Activated T-helper 2 cell treated with anti-CD3 and anti-CD28 coated beads, Interferon-gamma antibody, Interleukin-2, Interleukin-4, amounts not matched to agents 10 μg/mL and 5 μg/mL and 100 μg/mL, durations not matched to agents 14 hours and 24 hours and 36 hours (primary cell): ENCODE results near the gene AMN1. TPM values are rescaled to one million over a fixed set of nuclear protein-coding genes. Genes with fewer than 3 reads are reported as not detected.
"Not testable (repeated sequence)": the region's sequence is repeated elsewhere in the genome, so short reads cannot be mapped to it uniquely, and the experiment has no call there.

Experiments used
- DNase-seq: peaks from one replicate; pipeline ENCODE4 v3.0.0; 2021; ENCODE audit warnings: low spot score
- H3K27ac Mint-ChIP-seq: one replicate; pipeline ENCODE4 v1.8.0; 2021; ENCODE audit warnings: mixed read lengths
- H3K27me3 Mint-ChIP-seq: one replicate; pipeline ENCODE4 v1.8.0; 2021; ENCODE audit warnings: low read depth, mixed read lengths
- H3K36me3 Mint-ChIP-seq: one replicate; pipeline ENCODE4 v1.8.0; 2021; ENCODE audit warnings: low read depth, mixed read lengths
- H3K4me1 Mint-ChIP-seq: one replicate; pipeline ENCODE4 v1.8.0; 2021; ENCODE audit warnings: low read depth, mixed read lengths
- H3K4me3 Mint-ChIP-seq: one replicate; pipeline ENCODE4 v1.8.0; 2021; ENCODE audit warnings: low read depth, mild to moderate bottlenecking, moderate library complexity, mixed read lengths
- H3K9me3 Mint-ChIP-seq: one replicate; pipeline ENCODE4 v1.8.0; 2021; ENCODE audit warnings: mixed read lengths
- intact Hi-C: fragments of 100-400 bp; cut with micrococcal nuclease; formaldehyde crosslinking; loops from one replicate; pipeline ENCODE4 v1.15.1; 2023
- total RNA-seq: library from RNA; stranded (reverse); gene quantifications from 2 replicates; pipeline ENCODE4 v1.2.3, GENCODE V29; 2022

Gene AMN1
- total RNA-seq, 1 donor from 2014 or later, result 2.8 TPM

DNA sequence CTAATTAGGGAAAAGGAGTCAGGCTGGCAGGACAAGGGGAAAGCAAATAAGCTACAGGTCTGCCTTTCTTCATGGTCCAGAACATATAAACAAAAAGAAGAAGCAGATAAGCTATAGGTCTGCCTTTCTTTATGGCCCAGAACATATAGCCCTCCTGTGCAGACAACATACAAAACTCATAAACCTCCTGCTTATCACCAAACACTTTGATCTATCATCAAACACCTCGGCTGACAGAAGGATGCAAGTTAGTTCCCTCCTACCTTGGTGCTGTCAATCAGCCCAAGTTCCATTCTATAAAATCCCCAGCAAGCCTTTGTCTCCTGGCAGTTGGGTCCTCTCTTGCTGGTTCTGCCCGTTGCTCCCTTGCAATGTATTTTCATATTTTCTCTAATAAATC, 23.2 kb downstream of the AMN1 start:
- H3K27ac Mint-ChIP-seq, result no peak overlapping the region
- intact Hi-C loops, result no loop called here

GRCh38 chr12:31702047-31702446, 26.8 kb downstream of the AMN1 start:
- Mint-ChIP-seq H3K27ac (no peak overlapping the region), H3K9me3 (peaks cover 4% of the 10 kb centered on the region), H3K27me3 (no peaks in the 10 kb centered on the region), H3K4me3 (no peak overlapping the region), H3K4me1 (no peaks in the 10 kb centered on the region), H3K36me3 (peaks cover 15% of the 10 kb centered on the region)
- intact Hi-C loops, result no loop called here
- DNase-seq, result no peak

More for the DNA sequence above, 23.2 kb downstream of the AMN1 start:
- Mint-ChIP-seq H3K4me1 (no peaks in the 10 kb centered on the region), H3K36me3 (peaks cover 29% of the 10 kb centered on the region), H3K9me3 (peaks cover 29% of the 10 kb centered on the region), H3K27me3 (no peaks in the 10 kb centered on the region), H3K4me3 (no peak overlapping the region)
- no peak for DNase-seq

DNA sequence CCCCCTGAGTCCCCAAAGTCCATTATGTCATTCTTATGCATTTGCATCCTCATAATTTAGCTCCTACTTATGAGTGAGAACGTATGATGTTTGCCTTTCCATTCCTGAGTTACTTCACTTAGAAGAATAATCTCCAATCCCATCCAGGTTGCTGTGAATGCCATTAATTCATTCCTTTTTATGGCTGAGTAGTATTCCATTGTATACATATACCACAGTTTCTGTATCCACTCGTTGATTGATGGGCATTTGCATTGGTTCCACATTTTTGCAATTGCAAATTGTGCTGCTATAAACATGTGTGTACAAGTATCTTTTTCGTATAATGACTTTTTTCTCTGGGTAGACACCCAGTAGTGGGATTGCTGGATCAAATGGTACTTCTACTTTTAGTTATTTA, 38.9 kb downstream of the AMN1 start:
- not testable (repeated sequence) for H3K9me3 Mint-ChIP-seq, DNase-seq, H3K27me3 Mint-ChIP-seq, H3K27ac Mint-ChIP-seq, H3K4me1 Mint-ChIP-seq, H3K4me3 Mint-ChIP-seq
- H3K36me3 Mint-ChIP-seq, result peaks cover 16% of the 10 kb centered on the region
- intact Hi-C loops, result loop anchor here (5.0 kb wide), 1 partner anchor 57 kb away; no protein-coding TSS in a partner anchor

DNA sequence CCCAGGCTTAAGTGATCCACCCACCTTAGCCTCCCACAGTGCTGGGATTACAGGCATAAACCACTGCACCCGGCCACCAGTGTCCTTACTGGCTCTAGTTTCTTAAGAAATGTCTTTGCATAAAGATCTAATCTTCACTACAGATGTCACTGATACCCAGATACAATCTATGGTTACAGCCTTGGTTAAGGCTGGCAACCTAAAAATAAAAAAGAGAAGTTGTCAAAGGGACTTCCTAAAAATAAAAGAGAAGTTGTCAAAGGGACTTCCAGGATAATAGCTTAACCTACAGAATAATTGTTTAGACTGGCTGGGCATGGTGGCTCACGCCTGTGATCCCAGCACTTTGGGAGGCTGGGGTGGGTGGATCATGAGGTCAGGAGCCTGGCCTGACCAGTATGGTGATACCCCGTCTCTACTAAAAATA, 41.7 kb downstream of the AMN1 start:
- H3K36me3 Mint-ChIP-seq, result peaks cover 27% of the 10 kb centered on the region
- intact Hi-C loops, result loop anchor here (5.0 kb wide), 1 partner anchor 60 kb away; no protein-coding TSS in a partner anchor
- H3K27ac Mint-ChIP-seq, result no peak overlapping the region
- no peak overlapping the region for H3K4me3 Mint-ChIP-seq
- no peaks in the 10 kb centered on the region for H3K27me3 Mint-ChIP-seq
- peaks cover 17% of the 10 kb centered on the region for H3K9me3 Mint-ChIP-seq
- no peak for DNase-seq
- peaks cover 6% of the 10 kb centered on the region for H3K4me1 Mint-ChIP-seq

DNA sequence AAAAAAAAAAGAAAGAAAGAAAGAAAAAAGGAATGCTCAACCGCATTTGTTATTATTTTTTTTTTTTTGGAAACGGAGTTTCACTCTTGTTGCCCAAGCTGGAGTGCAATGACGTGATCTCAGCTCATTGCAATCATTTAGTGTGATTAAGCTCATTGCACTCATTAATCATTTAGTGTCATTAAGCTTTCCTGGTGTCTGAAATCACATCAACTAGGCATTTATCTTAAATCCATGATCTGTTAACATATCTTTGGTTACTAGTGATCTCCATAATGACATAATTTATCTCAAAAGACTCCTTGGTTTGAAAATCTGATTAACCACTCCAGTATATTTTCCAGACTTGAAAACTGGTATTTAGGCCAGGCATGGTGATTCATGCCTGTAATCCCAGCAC, 43.0 kb downstream of the AMN1 start:
- Mint-ChIP-seq H3K9me3 (peaks cover 18% of the 10 kb centered on the region), H3K27ac (no peak overlapping the region), H3K27me3 (no peaks in the 10 kb centered on the region), H3K4me1 (peaks cover 6% of the 10 kb centered on the region), H3K4me3 (no peak overlapping the region), H3K36me3 (peaks cover 28% of the 10 kb centered on the region)
- intact Hi-C loops, result loop anchor here (5.0 kb wide), 1 partner anchor 62 kb away; no protein-coding TSS in a partner anchor
- no peak for DNase-seq

- Mint-ChIP-seq H3K36me3 (peaks cover 19% of the 10 kb centered on the region), H3K27ac (no peak overlapping the region), H3K4me1 (peaks cover 5% of the 10 kb centered on the region), H3K4me3 (no peak overlapping the region), H3K27me3 (no peaks in the 10 kb centered on the region), H3K9me3 (peaks cover 12% of the 10 kb centered on the region)
- peak; percentile 46 for DNase-seq
- intact Hi-C loops, result loop anchor here (2.0 to 5.0 kb wide), 4 partner anchors 214 to 630 kb away; partner anchors contain the start of gene RESF1
Observed at GRCh38 chr12:31682136-31682962, 46.5 kb downstream of the AMN1 start.

DNA sequence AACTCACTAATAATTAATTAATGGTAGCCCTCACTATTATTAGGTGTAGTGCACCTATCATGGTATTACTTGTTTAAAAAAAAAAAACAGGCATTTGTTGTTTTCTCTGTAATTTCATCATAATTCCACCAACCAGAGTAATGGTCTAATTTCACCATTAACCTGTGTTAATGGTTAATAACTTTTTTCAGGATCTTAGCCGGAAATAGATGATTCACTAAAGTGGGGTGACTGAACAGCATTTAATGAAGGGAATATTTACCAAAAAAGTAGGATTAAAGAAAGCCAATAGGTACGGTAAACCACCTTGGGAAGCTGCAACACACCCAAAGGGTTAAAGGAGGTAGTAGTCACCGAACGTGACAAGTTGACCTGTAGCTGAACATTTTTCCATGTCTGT, 56.3 kb downstream of the AMN1 start:
- intact Hi-C loops, result no loop called here
- H3K36me3 Mint-ChIP-seq, result peaks cover 3% of the 10 kb centered on the region
- DNase-seq, result no peak
- H3K27me3 Mint-ChIP-seq, result no peaks in the 10 kb centered on the region
- no peak overlapping the region for H3K27ac Mint-ChIP-seq
- peaks cover 9% of the 10 kb centered on the region for H3K9me3 Mint-ChIP-seq
- no peak overlapping the region for H3K4me3 Mint-ChIP-seq
- H3K4me1 Mint-ChIP-seq, result no peaks in the 10 kb centered on the region

DNA sequence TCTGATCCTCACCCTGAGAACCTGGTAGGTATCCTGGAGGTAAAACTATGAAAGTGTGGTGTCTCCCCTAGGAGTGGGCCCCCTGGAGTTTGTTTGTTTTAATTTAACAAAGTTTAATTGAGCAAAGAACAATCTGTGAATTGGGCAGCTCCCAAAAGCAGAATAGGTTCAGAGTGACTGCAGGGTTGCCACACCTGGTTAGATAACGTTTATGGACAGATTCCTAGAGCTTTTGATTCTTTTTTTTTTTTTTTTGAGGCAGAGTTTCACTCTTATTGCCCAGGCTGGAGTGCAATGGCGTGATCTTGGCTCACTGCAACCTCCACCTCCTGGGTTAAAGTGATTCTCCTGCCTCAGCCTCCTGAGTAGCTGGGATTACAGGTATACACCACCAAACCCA, 59.2 kb downstream of the AMN1 start:
- H3K4me3 Mint-ChIP-seq, H3K36me3 Mint-ChIP-seq, H3K27me3 Mint-ChIP-seq, H3K27ac Mint-ChIP-seq, DNase-seq, H3K4me1 Mint-ChIP-seq, intact Hi-C loops: not testable (repeated sequence)
- peaks cover 16% of the 10 kb centered on the region for H3K9me3 Mint-ChIP-seq

DNA sequence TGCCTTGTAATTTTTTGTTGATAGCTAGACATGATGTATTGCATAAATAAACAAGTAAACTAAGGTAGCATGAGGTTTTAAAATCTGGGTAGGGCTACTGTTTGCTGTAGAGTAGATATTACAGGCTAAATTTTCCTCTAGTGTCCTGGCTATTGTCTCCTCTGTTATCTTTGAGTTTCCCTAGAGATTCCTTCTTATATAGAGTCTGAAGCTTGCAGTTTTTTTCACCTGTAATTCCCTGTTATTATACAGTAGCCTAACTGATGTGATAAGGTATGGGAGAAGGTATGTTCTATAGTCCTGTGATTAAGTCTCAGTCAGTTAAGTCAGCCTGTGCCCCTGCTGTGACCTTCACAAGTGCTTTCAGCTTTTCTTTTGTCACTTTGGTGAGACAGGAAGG, 59.8 kb downstream of the AMN1 start:
- H3K4me3 Mint-ChIP-seq, result no peak overlapping the region
- no peak overlapping the region for H3K27ac Mint-ChIP-seq
- intact Hi-C loops, result no loop called here
- no peaks in the 10 kb centered on the region for H3K27me3 Mint-ChIP-seq
- no peaks in the 10 kb centered on the region for H3K4me1 Mint-ChIP-seq
- DNase-seq, result no peak
- H3K9me3 Mint-ChIP-seq, result peaks cover 16% of the 10 kb centered on the region
- H3K36me3 Mint-ChIP-seq, result peaks cover 3% of the 10 kb centered on the region

DNA sequence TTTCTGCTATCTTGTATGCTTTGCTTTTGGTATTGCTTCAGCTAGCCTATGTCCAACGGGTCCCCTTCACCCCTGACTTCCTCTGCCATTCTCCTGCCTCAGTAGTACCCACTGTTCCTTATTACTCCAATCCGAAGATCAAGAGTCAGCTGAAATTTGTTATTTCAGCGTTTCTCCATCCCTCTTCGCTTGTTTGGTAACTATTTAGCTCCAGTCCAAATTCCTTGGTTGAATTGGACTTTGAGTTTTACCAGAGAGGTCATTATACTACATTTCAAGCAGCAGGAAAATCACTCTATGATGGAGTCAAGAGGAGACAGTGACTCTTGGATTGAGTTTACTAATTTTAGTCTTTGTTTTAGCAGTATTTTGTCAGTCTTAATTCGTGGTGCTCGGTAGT, 64.8 kb downstream of the AMN1 start:
- H3K4me1 Mint-ChIP-seq, result no peaks in the 10 kb centered on the region
- intact Hi-C loops, result no loop called here
- H3K4me3 Mint-ChIP-seq, result no peak overlapping the region
- H3K36me3 Mint-ChIP-seq, result peaks cover 3% of the 10 kb centered on the region
- no peaks in the 10 kb centered on the region for H3K27me3 Mint-ChIP-seq
- no peak overlapping the region for H3K27ac Mint-ChIP-seq
- peaks cover 12% of the 10 kb centered on the region for H3K9me3 Mint-ChIP-seq
- no peak for DNase-seq

DNA sequence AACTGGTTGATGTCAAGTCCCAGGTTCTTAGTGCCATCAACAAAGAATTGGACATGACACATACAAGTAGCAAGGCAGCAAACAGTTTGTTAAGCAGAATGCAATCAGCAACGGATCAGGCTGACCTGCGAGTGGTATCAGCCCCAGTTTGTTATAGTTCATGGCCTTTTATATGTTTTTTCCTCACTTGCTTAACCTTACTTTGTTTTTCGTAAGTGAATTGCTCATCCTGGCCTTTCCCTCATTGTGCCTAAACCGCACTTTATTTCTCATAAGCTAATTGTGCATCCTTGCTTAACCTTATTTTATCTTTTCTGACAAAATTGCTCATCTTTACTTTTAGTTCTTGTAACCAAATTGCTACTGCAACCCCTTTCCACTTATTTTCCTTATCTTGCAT, 65.2 kb downstream of the AMN1 start:
- no peak overlapping the region for H3K27ac Mint-ChIP-seq
- peaks cover 1% of the 10 kb centered on the region for H3K4me1 Mint-ChIP-seq
- intact Hi-C loops, result no loop called here
- no peaks in the 10 kb centered on the region for H3K36me3 Mint-ChIP-seq
- H3K27me3 Mint-ChIP-seq, result no peaks in the 10 kb centered on the region
- no peak for DNase-seq
- H3K9me3 Mint-ChIP-seq, result peaks cover 7% of the 10 kb centered on the region
- H3K4me3 Mint-ChIP-seq, result no peak overlapping the region

DNA sequence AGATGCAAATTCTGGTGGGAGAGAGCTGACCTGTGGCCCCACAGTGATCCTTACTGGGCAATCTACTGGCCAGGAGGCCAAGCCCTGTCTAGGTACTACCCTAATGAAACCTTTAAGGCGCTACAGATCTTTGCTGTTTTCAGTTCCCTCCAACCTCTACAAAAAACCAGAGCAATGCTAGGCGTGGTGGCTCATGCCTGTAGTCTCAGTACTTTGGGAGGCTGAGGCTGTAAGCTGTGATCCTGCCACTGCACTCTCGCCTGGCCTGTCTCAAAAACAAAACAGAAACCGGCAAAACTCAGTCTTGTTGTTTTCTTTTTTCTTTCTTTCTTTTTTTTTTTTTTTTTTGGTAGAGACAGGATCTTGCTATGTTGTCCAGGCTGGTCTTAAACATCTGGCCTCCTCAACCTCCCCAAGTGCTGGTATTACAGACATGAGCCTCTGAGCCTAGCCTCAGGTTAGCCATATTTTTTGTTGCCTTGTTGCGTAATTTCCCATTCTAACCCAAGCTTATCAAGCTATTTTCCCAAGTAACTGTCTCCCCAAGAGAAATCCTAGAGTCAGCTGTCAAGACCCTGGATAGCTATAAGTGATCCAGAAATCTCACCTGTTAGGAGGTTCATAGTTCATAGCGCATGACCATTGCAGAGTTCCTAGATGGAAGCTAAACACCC, 66.5 kb downstream of the AMN1 start:
- Mint-ChIP-seq H3K27me3 (no peaks in the 10 kb centered on the region), H3K4me1 (peaks cover 5% of the 10 kb centered on the region), H3K4me3 (no peak overlapping the region), H3K36me3 (no peaks in the 10 kb centered on the region), H3K9me3 (peaks cover 7% of the 10 kb centered on the region), H3K27ac (no peak overlapping the region)
- no peak for DNase-seq
- intact Hi-C loops, result no loop called here
